GM12872 (cell line): ENCODE measurements around the gene PCSK5.

Source experiments
- TF ChIP-seq, protein P1 (sequence below): IDR thresholded peaks from 3 replicates; pipeline ENCODE4 v1.5.1; 2011; ENCODE audit warnings: low read depth, mild to moderate bottlenecking, low read length, moderate library complexity; ENCODE audit not compliant: insufficient read depth

Gene PCSK5

DNA sequence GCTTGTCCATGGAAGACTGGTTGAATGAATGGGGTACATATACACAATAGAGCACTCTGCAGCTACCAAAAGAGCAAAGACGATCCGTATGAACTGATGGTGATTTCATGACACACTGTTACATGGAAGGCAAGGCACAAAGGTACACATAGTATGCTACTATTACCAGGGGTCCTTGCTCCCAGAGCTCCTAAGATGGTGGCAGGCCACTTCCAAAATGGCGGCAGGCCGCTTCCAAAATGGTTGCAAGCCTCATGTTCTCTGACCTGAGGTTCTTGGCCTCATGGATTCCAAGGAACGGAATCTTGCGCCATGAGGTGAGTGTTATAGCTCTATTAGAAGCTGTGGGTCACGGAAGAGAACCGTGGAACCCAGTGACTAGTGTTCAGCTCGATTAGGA, 356.2 kb downstream of the PCSK5 start:
- TF ChIP-seq, protein P1, sequence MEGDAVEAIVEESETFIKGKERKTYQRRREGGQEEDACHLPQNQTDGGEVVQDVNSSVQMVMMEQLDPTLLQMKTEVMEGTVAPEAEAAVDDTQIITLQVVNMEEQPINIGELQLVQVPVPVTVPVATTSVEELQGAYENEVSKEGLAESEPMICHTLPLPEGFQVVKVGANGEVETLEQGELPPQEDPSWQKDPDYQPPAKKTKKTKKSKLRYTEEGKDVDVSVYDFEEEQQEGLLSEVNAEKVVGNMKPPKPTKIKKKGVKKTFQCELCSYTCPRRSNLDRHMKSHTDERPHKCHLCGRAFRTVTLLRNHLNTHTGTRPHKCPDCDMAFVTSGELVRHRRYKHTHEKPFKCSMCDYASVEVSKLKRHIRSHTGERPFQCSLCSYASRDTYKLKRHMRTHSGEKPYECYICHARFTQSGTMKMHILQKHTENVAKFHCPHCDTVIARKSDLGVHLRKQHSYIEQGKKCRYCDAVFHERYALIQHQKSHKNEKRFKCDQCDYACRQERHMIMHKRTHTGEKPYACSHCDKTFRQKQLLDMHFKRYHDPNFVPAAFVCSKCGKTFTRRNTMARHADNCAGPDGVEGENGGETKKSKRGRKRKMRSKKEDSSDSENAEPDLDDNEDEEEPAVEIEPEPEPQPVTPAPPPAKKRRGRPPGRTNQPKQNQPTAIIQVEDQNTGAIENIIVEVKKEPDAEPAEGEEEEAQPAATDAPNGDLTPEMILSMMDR, result no peak

DNA sequence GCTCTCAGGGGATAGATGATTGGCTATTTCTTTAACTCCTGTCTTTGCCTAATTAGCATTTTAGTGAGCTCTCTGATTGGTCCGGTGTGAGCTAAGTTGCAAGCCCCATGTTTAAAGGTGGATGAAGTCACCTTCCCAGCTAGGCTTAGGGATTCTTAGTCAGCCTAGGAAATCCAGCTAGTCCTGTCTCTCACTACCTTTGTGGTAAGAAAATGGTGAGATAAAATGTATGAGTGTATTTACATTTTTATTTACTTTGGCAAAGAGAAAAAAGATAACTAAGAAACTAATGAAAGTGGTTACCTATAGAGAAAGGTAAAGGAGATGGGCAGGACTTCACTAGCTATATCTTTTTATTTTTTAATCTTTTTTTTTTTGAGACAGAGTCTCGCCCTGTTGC, 357.0 kb downstream of the PCSK5 start:
- TF ChIP-seq, protein P1, result no peak

DNA sequence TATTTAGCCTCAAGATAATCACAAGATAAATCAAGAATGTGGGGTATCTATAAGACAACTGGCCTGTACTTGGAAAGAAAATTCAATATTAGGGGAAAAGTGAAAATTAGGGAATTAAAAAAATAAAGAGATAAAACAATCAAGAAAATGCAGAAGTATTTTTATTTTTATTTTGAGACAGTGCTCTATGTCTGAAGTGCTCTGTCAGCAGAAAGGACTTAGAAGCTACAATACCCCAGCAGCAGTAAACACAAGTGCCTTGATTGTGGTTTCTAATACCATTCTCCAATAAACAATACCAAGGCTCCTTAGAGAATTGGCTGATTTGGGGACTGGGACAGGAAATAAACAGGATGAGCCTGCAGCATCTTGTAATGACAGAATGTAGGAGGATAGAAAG, 358.8 kb downstream of the PCSK5 start:
- TF ChIP-seq, protein P1, result no peak

DNA sequence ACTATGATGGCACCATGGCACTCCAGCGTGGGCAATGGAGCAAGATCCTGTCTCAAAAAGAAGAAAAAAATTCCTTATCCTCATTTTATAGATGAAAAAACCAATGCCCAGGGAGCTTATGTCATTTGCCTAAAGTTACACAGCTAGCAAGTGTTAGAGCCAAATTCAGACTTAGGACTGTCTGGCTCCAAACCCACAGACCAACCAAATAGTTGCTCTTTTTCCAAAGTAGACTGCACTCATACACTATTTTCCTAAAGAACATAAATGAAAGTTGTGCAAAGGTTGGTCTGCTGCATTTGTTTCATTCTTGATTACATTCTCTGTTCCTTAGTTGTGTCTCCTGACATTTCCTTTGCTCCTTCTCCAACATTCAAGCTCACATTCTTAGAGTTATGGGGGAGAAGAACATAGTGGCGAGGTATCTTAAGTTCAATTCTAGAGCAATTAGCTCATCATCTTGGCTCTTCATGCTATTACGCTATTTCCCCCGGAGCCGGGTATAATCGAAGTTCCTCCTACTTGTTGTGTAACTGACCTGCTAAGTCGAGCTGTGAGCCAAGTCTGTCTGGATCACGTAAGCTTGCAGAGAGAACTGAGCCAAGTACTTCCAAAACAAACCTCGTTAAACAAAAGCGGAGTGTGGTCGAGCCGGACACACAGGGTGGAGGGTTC, 365.4 kb downstream of the PCSK5 start:
- TF ChIP-seq, protein P1, result no peak

DNA sequence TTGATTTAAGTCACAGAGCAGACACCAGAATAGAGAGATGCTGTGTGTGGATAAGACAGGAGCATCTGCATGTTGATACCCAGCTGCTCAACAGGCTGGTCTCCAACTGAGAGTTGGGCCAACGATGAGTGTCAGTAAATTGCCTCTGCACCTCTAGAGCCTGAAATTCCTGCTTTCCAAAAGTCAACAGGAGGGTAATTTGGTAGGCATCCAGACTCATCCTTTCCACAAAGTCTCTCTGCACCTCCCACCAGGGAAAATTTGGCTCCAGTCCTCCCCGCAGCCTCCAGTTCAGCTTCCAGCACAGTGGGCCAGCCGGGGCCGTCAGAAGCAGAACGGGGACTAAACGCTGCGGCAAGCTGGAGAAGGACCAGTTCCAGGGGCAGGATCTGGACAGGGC, 366.8 kb downstream of the PCSK5 start:
- TF ChIP-seq, protein P1, result no peak

DNA sequence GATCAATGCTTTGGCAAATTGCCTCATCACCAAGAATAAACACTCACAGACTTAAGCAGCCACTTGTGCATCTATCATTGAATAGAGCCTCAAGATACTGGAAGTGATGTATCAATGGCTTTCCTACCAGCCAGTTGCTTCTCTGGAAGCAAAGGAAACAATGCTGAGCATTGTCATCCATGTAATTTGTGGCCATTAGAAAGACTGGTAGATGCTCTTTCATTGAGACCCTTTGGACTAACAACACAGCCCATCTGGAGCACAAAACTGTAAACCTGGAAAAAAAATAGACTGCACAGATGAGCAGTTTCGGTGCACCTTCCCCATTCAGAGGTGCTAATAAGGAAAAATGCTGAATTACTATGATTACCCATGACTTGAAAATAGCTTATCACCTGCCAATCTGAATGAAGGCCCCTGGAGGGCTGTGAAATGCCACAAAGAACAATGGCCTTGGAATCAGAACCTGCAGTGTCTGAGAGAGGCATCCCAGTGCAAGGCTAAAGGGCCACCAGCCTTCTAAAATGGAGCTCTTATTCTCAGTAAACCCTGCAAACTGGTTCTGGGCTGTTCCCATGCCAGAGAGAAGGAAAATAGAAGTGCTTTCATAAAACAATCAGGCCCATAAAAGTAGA, 376.3 kb downstream of the PCSK5 start:
- TF ChIP-seq, protein P1, result no peak

DNA sequence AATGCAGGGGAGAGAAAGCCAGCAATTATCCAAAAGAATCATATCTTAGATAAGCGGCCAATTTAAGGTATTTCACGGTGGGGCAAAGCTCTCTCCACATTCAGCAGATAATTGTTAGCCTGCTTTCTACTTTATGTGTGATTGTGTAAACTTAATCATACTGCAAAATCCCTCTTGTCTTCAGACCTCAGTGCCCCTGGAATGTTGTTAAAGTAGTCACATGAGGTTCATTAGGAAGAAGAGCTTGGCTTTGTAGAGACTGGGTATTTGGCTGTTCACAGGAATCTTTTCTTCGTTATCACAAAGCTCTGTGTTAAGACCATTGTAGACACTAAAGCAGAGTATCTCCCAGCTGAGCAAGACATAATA, 376.8 kb downstream of the PCSK5 start:
- TF ChIP-seq, protein P1, result no peak
